GM19395 (cell line): ENCODE measurements around the gene RPS27L.
A peak's percentile ranks its signal among the peaks of the same experiment; 100 is the strongest.

Experiments used
- ATAC-seq: cut with Tn5 transposase; IDR thresholded peaks from one replicate; pipeline ENCODE4 v1.9.1; 2021; ENCODE audit warnings: mild to moderate bottlenecking, moderate library complexity; ENCODE audit not compliant: unreplicated experiment

Gene RPS27L

DNA sequence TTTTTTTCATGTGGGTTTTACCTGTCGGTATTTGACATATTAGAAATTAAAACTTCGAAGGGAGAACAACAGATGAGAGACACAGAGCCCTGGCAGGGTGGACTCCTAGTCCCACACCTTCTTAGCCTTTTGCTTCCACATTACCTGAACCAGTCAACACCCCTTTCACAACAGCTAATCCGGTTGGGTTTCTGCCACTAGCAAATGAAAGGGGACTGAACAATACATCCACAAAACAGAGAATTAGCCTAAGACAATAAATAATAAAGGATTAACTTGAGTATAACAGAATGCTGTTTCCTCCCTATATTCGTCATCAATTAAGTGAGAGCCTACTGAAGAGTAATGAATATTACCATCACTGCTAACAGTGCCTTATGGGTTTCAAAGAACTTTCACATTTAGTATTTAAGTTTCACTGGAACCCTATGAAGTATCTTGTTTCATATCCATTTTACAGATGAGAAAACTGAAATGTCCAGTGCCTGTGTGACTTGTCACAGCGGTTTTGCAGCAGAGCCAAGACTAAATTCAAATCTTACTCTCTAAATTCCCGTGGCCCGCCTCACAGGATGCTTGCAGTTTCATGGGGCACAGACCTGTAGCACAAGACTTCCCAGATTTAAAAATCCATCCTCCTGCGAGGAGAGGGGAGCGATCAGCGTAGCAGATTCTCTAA is 31.1 kb upstream of the RPS27L start:
- ATAC-seq: peak; percentile 28

DNA sequence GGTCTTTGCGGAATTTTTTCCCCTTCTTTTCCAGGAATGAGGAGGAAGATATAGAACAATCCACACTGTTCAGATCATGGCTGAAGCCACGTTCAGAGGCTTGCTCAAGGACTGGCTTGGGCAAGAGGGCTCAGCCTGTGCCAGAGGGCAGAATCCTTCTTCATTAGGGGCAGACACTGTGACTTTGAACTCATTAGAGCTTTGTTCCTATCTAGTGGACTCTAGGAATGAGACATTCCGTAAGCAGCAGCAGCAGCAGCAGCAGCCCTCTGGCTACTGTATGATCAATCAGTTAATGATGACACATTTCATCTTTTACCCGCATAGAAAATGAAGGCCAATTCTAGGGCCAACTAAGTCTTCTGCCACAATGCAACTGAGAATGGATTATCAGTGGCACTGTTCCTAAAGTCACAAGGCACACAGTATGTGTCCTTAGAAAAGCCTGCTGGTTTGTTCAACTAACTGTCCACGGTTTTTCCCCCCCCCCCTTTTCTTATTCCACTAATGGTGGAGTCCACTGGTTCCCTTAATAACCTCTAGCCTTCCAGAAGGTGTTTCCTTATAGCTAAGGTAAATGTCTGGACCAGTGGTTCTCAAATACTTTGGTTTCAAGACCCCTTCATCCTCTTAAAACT is 30.4 kb upstream of the RPS27L start:
- ATAC-seq: no peak

DNA sequence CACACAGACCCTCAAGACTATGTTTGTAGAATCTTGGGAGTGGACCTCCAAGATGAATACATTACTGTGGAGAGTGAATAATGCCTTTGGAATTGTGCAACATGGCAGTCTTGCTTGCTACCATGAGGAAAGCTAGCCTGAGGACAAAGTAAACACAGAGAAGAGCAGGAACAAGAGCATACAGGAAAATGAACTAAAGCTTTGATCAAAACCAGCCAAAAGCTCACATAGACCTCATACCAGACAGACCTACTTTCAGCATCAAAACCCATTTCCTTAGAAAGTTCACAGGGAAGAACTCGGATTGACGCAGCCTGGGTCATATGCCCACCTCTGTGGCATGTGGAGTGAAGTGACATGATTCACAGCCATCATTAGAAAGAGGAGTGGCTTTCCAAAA is 28.8 kb upstream of the RPS27L start:
- ATAC-seq: no peak

DNA sequence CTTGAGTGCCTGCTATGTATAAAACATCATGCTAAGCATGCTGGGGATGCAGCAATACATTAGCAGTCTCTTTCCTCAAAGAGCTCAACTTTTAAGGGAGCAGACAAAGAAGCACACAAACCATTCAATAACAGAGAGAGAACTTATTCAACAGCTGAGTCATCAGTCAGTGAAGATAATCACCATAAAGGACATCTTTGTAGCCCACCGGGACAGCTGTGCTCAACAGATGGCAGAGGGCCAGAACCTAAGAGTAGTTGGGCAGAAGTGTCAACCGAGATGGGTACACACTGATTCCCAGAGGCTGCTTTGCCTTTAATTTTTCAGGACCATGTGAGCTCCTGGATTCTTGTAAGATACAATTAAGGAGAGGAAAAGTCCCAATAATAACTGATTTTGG is 27.9 kb upstream of the RPS27L start:
- no peak for ATAC-seq

DNA sequence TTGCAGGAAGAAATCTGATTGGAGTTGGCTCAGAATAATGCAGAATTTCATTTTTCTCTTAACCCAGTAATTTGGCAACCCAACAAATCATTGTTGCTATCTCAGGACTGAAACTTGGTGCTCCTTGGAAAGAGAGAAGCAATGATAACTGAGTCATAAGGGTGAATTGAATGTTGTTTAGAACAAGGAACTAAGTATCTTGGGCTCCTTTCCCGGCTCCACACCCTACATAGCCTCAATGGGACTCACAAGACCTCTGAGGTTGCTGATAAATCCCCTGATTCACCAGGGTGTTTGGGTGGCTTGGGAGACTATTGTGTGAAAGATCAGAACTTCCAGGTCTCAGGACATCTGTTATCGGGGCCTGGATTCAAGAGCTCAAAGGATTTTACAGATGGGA is 24.4 kb upstream of the RPS27L start:
- no peak for ATAC-seq

DNA sequence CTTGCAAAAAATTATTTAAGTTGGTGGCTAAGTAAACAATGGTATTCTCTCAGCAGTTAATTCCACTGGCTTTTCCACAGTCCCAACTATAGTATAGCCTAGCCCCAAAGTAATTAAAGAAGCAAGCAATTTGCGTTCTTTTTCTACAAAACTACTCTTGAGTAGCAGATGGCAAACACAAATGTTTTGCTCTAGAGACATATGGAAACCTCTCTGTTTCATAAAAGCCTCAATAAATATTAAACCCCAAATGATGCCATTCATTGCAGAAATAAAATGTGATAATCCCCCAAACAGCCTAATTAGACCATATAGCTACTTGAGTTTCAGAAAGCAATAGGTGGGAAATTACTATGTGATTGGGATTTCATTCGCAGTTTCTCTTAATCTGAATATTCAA is 23.5 kb upstream of the RPS27L start:
- no peak for ATAC-seq

DNA sequence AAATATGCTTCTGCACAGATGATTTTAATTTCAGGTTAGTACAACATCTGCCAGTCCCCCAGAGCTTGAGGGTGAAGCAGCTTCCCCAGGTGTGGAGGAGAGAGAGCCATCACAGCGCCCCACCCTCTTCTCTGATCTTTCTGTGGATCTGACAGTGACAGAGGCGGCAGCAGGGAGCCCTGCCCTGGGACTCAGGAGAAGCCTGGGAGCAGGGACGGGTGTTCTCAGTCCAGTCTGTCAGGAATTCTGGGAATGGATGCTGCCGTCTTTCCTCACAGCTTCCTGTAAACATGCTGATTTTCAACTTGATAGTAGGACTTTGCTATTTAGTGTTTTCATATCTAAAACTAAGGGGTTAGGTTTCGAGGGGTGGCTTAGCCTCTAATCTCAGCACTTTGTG is 20.8 kb upstream of the RPS27L start:
- ATAC-seq: no peak

DNA sequence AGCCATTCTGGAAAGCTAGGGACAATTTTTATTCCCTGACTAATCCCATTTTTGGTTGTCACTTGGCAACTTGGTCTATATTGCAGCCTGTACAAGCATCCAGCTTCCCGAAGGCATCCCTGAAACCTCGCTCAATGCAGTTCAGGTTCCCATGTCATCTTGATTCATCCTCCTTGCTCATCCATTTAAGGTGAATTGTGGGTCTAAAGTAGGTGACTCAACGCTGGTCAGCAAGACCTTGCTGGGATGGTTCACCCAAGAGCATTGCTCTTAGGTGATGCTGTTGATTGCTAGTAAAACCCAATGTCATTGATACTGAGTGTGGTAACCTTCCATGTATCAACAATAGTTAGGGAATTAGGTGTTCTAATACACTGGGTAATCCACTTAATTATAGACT is 19.0 kb upstream of the RPS27L start:
- ATAC-seq: no peak

DNA sequence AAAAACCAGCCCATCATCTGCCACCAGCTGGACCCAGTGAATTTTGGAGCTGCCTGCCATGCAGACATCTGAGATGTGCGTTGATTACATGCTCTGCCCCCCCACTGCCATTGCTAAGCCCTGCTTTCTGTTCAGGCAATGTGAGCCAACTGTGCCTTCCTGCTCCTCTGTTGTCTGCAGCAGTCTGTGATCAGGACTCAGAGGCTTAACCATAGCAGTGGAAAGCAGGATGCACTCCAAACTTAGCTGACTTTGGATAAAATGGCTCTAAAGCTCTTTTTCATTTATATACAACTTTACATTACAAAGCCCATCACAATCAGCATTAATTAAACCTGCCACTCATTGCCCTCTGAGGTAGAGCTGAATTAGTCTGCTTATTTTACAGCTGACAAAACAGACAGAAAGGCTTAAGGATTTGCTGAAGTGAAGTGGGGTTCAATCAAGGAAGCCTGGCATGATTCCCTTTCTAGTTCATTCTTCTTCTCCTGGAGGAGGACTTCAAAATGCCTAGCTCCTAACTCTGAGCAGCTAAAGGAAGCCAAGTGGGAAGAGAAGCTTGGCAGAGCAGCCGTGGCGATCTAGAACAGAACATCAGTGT is 15.7 kb upstream of the RPS27L start:
- ATAC-seq: no peak

DNA sequence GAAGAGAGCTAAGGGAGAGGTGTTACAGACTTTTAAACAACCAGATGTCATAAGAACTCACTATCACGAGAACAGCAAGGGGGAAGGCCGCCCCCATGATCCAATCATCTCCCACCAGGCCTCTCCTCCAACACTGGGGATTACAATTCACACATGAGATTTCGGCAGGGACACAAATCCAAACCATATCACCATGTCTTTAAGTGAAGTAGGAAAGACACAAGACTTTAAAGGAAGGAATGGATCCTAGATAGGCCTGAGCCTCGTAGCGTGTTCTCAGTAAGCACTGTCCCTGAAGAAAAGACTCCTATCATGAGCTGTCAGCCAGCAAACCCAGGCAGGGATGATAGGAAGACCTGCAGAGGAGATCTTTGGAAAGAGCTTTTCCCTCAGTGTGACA is 15.1 kb upstream of the RPS27L start:
- ATAC-seq: no peak

DNA sequence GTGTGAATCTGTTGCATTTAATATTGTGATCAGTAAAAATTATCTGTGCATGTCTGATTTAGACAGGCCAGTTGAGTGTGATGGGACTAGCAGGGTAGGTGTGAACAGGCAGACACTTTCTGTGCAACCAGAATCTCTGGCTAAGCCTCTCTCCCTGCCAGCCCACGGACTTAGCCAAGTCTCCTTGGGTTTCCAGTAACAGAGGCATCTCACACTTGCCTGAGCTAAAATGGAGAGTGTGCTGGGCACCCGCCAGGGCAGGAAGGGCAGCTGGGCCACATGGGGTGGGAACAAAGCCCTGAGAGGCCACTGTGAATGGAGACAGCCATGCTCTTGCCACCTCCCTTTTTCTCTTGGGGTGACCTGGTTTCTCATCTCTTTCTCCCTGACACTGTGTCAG is 12.5 kb upstream of the RPS27L start:
- no peak for ATAC-seq

DNA sequence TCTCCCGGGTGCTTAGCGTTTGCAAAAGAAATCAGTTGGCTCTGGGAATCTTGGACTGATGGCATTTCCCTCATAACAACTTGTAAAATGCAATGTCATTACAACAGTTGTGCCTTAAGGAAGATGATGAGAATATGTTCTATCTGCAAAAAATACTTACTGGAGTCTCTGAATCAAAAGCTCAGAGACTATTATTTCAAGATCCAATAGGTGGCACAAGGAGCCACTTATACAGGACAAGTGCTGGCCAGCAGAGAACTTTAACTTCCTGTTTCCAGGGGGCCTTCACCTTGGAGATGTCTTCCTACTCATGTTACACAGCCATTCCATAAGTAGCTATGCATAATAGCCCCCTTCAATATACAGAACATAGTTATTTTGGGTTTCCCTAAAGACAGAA is 8.9 kb upstream of the RPS27L start:
- no peak for ATAC-seq

DNA sequence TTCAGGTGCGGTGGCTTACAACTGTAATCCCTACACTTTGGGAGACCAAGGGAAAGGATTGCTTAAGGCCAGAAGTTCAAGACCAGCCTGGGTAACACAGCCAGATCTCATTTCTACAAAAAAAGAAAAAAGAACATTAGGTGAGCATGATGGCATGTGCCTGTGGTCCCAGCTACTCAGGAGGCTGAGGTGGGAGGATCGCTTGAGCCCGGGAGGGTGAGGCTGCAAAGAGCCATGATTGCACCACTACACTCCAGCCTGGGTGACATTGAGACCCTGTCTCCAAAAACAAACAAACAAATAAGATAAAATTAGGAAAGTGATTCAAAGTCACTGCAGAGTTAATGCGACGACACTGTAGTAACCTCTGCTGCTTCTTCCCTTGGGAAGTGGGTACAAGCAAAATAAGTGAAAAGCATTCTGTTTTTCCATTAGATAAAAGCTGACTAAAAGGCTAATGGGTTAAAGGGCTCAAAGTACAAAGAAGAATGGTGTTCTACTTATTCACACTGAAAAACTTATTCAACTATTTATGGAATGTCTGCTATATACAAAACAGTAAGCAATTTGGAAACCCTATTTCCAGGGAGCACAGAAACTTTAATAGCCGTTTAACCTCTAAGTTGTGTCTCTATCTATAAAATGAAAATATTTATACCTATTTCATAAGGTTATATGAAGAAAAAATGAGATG is 8.0 kb upstream of the RPS27L start:
- no peak for ATAC-seq

DNA sequence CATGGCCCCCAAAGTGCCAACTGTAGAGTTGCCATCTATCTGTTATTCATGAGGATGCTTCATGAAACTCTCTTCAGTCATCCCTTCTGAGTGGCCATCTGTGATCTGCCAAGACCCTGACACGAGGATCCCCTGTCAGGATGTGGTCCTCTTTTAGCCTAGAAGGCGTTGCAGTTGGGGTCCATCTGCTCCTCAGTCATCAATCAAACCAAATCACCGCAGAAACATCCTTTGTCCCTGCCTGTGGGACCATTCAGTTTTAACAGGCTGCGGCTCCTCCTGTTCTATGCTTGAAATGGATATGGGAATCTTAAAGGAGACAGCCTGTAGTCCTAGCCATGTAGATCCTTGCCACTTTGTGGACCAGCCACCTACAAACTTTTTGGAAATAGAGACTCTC is 5.9 kb upstream of the RPS27L start:
- ATAC-seq: no peak

DNA sequence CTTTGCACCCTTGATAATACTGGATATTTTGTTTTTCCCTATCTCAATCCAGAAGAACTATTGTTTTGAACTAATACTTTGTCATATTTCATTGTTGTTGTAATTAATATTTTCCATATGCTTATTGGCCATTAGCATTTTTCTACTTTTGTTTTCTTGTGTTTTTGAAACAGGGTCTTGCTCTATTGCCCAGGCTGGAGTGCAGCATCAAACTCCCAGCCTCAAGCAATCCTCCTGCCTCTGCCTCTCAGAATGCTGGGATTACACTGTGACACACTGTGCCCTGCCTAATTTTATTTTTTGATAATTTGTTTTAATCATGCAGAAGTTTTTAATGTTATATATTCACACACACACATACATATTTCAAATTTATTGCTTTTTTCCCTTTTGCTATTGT is 3.4 kb upstream of the RPS27L start:
- no peak for ATAC-seq

DNA sequence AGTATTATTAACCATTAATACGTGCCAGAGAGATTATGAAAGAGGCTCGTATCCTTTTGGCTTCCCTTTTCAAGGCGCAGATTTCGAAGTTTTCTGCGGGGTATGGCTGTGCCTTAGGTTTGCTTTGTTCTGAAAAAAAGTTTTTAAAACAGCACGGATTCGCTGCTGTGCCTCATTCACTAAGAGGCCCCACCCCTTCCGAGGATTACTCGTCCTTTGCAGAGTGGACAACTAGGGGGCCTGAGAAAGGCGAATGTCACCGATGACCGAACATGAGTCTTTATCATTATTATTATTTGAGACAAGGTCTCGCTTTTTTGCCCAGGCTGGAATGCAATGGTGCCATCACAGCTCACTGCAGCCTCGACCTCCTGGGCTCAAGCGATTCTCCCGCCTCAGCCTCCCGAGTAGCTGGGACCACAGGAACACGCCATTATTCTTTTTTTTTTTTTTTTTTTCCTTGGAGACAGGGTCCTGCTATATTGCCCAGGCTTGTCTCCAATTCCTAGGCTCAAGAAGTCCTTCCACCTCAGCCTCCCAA is 684 bp upstream of the RPS27L start:
- peak; percentile 24 for ATAC-seq

DNA sequence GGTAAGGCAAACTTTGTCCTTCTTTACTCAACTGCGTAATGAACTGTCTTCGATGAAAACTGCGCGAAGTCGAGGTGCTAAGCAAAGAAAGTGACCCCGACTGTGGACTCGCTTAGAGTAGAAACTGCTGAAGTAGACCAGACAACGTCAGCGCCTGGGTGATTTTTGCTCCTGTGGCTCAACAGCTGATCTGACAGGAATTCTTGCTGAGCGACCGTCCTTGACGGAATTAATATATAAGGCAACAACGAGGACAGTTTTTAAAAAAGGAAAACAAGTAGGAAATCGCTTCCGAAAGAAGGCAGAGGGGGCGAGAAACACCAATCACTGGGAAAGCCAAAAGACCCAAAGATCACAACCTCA is 541 bp downstream of the RPS27L start:
- peak; percentile 25 for ATAC-seq

DNA sequence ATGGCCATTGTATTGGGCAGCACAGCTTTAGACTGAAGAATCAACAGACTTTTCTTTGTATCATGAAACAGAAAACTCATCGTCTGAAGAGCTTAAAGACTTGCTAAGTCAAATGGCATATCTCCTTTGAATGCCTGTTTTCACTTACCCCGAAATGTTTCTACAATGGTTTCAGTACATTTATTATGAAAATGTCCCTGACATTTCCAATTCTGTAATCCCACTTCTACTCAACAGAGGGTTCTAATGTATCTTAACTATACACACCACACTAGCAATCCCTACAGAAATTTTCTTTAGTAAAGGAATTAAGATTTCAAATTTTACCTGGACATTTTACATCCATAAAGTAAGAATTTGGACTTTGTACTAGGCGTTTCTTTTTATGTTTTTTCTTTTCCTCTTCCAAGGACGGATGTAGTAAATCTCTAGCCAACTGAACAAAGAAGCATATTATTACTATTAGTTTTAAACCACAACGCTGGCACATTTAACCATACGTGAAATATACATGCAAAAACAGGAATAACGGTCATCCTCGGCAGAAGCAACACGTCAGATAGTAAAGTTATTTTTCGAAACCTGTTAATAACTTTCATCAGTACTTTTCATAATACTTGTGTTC is 1.1 kb downstream of the RPS27L start:
- ATAC-seq: no peak

DNA sequence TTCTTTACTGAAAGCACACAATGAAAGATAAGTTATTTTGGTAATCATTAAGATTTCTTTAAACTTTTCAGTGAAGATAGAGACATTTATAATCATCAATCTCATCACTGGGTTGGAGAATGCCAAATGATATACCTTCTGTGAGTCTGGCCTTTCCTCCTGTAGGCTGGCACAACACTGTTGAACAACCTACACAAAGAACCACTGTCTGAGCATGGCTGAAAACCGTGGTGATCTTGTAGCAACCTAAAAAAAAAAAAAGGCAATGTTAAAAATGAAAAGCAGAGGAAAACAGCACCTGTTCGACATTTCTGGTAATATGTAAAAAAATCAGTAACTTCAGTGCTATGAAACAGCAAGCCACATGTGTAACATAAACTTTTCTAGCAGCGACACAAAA is 1.8 kb downstream of the RPS27L start:
- no peak for ATAC-seq

DNA sequence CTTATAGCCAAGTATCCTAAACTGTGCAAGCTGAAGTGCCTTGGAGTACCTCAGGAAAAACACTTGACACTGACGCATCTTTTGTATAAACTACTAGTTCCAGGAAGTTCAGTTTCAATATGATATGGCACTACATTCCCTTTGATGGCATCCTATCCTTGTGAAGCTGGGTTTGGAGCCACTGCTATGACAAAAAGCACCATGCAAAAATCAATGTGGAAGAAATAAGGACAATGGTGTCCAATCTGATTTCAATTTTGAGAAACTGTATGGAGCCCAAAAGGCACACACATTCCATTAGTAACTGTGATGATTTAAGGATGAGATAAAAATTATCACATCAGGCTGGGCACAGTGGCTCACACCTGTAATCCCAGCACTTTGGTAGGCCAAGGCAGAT is 5.6 kb downstream of the RPS27L start:
- ATAC-seq: no peak

DNA sequence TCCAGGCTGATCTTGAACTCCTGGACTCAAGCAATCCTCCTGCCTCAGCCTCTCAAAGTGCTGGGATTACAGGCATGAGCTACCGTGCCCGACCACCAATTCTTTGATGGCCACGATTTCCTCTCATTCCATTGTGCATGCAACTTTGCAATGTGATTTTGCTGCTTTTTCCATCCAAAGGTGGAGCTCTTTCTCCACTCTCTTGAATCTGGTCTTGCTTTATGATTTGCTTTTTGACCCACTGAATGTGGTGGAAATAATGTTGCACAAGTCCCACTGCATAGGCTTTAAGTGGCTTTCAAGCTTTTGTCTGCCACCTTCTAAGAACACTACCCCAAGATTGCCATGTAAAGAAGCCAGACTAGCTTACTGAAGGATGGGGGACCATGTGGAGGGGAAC is 10.6 kb downstream of the RPS27L start:
- no peak for ATAC-seq
